SU-DHL-6 (cell line): ENCODE measurements around the gene EVX2.

Source experiments
- H2AFZ ChIP-seq: fragments of 200-600 bp; sonication (generic); 2 replicates; pipeline ENCODE4 v1.6.1; 2014; ENCODE audit warnings: low read depth, mild to moderate bottlenecking, moderate library complexity, mixed read lengths, antibody characterized with exemption, low read length; ENCODE audit not compliant: severe bottlenecking
- H3F3A ChIP-seq: fragments of 200-600 bp; shearing (Covaris generic); 2 replicates; pipeline ENCODE4 v1.6.0; 2016; ENCODE audit warnings: antibody characterized with exemption, mild to moderate bottlenecking; ENCODE audit not compliant: insufficient read depth
- H3K27ac ChIP-seq: fragments of 200-600 bp; sonication (generic); 2 replicates; pipeline ENCODE4 v1.5.1; 2016; ENCODE audit warnings: low read depth, mild to moderate bottlenecking, low read length, moderate library complexity, mixed read lengths
- H3K27me3 ChIP-seq: fragments of 200-600 bp; sonication (generic), shearing (Covaris generic); 2 replicates; pipeline ENCODE4 v1.6.0; 2014; ENCODE audit warnings: mild to moderate bottlenecking, low read length
- H3K36me3 ChIP-seq: fragments of 200-600 bp; sonication (generic); 2 replicates; pipeline ENCODE4 v1.6.1; 2014; ENCODE audit warnings: mild to moderate bottlenecking, low read length, mixed read lengths
- H3K4me2 ChIP-seq: fragments of 300-600, 200-600 bp; shearing (Covaris generic), sonication (generic); 2 replicates; pipeline ENCODE4 v1.6.0; 2014; ENCODE audit warnings: low read length, low read depth, mild to moderate bottlenecking; ENCODE audit not compliant: poor library complexity, severe bottlenecking
- H3K4me3 ChIP-seq: fragments of 200-600 bp; sonication (generic); 2 replicates; pipeline ENCODE4 v1.5.1; 2014; ENCODE audit warnings: antibody characterized with exemption, low read length, mild to moderate bottlenecking, mixed read lengths; ENCODE audit not compliant: insufficient read depth, poor library complexity, severe bottlenecking
- H3K79me2 ChIP-seq: fragments of 200-600 bp; sonication (generic); 2 replicates; pipeline ENCODE4 v1.6.1; 2014; ENCODE audit warnings: mild to moderate bottlenecking, low read length, moderate library complexity; ENCODE audit not compliant: insufficient read depth
- H3K9ac ChIP-seq: fragments of 200-600 bp; sonication (generic); 2 replicates; pipeline ENCODE4 v1.7.0; 2014; ENCODE audit warnings: mild to moderate bottlenecking, low read length
- H3K9me2 ChIP-seq: fragments of 200-600 bp; sonication (generic); replicated peaks from 2 replicates; pipeline ENCODE4 v1.6.1; 2014; ENCODE audit warnings: low read length; ENCODE audit not compliant: insufficient read depth
- H3K9me3 ChIP-seq: fragments of 200-600 bp; sonication (generic); 2 replicates; pipeline ENCODE4 v1.6.1; 2014; ENCODE audit warnings: low read length, mixed read lengths; ENCODE audit not compliant: insufficient read depth
- H4K20me1 ChIP-seq: fragments of 200-600 bp; sonication (generic); 2 replicates; pipeline ENCODE4 v1.6.1; 2014; ENCODE audit warnings: low read depth, mild to moderate bottlenecking, antibody characterized with exemption, low read length, moderate library complexity, mixed read lengths
- EZH2phosphoT487 ChIP-seq: fragments of 200-600 bp; sonication (generic), shearing (Covaris generic); conservative IDR thresholded peaks from 2 replicates; pipeline ENCODE4 v1.6.1; 2018; ENCODE audit warnings: mild to moderate bottlenecking, antibody characterized with exemption, low read length, moderate library complexity, mixed read lengths
- TF ChIP-seq, protein P1 (sequence below): fragments of 200-600 bp; sonication (generic); IDR thresholded peaks from one replicate; pipeline ENCODE4 v1.5.1; 2017; ENCODE audit warnings: antibody characterized with exemption, mild to moderate bottlenecking, low read length, moderate library complexity; ENCODE audit not compliant: insufficient read depth, poor library complexity, severe bottlenecking

The EVX2 gene

DNA sequence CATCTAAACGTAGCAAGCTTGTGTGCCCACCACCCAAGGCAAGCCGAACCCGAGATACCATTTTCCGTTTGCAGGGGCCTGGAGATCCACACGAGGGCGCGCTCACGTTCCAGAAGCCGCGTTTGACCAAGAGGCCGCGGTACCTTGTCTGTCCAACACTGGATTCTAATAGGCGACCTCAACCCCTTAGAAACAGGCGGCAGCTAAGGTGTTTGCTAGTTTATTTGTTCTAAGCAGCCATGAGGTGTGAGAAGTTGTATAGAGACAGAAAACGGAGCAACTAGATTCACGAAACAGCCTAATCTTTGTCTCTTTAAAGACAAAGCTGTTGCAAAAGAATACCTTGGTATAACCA lies 27.5 kb upstream of the EVX2 start:
- TF ChIP-seq EZH2phosphoT487 = no peak
- TF ChIP-seq, protein P1, sequence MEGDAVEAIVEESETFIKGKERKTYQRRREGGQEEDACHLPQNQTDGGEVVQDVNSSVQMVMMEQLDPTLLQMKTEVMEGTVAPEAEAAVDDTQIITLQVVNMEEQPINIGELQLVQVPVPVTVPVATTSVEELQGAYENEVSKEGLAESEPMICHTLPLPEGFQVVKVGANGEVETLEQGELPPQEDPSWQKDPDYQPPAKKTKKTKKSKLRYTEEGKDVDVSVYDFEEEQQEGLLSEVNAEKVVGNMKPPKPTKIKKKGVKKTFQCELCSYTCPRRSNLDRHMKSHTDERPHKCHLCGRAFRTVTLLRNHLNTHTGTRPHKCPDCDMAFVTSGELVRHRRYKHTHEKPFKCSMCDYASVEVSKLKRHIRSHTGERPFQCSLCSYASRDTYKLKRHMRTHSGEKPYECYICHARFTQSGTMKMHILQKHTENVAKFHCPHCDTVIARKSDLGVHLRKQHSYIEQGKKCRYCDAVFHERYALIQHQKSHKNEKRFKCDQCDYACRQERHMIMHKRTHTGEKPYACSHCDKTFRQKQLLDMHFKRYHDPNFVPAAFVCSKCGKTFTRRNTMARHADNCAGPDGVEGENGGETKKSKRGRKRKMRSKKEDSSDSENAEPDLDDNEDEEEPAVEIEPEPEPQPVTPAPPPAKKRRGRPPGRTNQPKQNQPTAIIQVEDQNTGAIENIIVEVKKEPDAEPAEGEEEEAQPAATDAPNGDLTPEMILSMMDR = no peak
- no peak overlapping the region for H3K4me3 ChIP-seq

DNA sequence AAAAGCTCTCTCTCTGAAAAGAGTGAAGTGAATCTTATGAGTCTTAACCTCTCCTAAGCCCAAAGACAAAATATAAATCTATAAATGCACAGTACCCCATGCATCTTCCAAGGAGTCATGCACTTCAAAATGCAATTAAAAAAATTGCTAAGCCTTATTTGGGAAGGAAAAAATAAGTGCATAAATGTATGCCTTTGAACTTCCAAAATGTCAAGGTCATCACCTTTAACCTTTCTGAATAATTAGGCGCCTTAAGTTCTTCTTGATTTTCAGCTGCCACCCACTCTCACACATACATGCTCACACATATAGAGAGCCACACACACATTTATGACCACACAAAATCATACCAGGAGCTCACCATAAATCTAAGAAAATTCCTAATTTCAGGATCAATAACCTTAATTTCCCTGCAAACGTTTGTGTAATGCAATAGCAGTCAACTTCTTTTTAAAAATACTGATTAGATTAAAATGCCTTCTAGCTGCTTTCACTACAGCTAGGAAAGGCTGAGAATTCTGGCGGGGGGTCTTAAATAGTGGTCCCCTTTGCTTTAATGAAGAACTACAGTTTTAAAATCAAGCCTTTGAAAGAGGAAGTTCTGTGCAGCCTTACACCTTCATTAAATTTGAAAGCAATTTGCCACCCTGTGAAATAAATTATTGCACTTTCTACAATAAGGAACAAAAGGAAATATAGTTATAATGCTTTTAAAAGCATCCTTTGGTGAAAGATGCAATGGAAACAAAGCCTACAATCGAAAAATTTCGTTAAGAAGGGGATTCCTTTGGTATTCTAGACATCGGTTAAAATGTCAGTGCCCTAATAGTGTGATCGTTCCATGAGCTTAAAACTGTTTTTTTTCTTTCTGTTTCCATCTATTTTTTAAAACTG lies 26.9 kb upstream of the EVX2 start:
- H3K27ac ChIP-seq = no peak overlapping the region
- no peak overlapping the region for H3K4me2 ChIP-seq

More for the DNA sequence above, 27.5 kb upstream of the EVX2 start:
- Histone ChIP-seq H3K9ac (no peak overlapping the region), H4K20me1 (no peaks in the 10 kb centered on the region), H2AFZ (no peak overlapping the region), H3K4me2 (no peak overlapping the region), H3K9me3 (no peaks in the 10 kb centered on the region), H3K27ac (no peak overlapping the region), H3K9me2 (no peaks in the 10 kb centered on the region), H3K27me3 (no peaks in the 10 kb centered on the region), H3K79me2 (no peaks in the 10 kb centered on the region), H3F3A (no peaks in the 10 kb centered on the region), H3K36me3 (no peaks in the 10 kb centered on the region)

DNA sequence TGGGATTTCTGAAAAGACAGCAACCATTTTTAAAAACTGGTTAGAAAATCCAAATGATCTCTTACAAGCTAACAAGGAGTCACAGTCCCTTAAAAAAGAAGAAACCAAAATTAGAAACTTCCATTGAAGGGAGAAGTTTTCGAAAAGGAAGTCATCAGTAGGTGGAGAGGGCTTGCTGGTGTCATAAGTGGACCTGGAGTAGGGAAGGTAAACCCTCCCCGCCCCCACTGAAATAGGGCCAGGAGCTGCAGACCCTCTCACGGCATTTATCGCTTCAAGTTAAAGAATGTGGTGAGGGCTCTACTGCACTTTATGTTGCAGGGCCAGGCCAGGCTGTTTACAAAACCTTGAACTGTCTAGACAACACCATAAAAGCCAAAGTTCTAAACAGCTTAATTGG lies 26.2 kb upstream of the EVX2 start:
- no peaks in the 10 kb centered on the region for H3K9me3 ChIP-seq
- no peak for TF ChIP-seq EZH2phosphoT487
- TF ChIP-seq, protein P1 = no peak
- H3K9ac ChIP-seq = no peak overlapping the region
- H3K36me3 ChIP-seq = no peaks in the 10 kb centered on the region
- H3K27me3 ChIP-seq = no peaks in the 10 kb centered on the region
- H3K9me2 ChIP-seq = no peaks in the 10 kb centered on the region
- no peaks in the 10 kb centered on the region for H4K20me1 ChIP-seq
- no peak overlapping the region for H3K4me3 ChIP-seq
- H3K4me2 ChIP-seq = no peak overlapping the region
- no peak overlapping the region for H3K27ac ChIP-seq
- H3K79me2 ChIP-seq = no peaks in the 10 kb centered on the region
- H2AFZ ChIP-seq = no peak overlapping the region
- no peaks in the 10 kb centered on the region for H3F3A ChIP-seq

More for the DNA sequence above, 26.9 kb upstream of the EVX2 start:
- no peaks in the 10 kb centered on the region for H3K79me2 ChIP-seq
- H3F3A ChIP-seq = no peaks in the 10 kb centered on the region
- no peaks in the 10 kb centered on the region for H3K36me3 ChIP-seq
- no peaks in the 10 kb centered on the region for H3K27me3 ChIP-seq
- H3K9me3 ChIP-seq = no peaks in the 10 kb centered on the region
- H4K20me1 ChIP-seq = no peaks in the 10 kb centered on the region
- no peak for TF ChIP-seq EZH2phosphoT487
- TF ChIP-seq, protein P1 = no peak
- H3K9ac ChIP-seq = no peak overlapping the region
- H3K9me2 ChIP-seq = no peaks in the 10 kb centered on the region
- H3K4me3 ChIP-seq = no peak overlapping the region
- no peak overlapping the region for H2AFZ ChIP-seq
